HepG2 (cell line): Measurements from ENCODE around the gene CCNG1. TPM values are rescaled to one million over a fixed set of nuclear protein-coding genes. Genes with fewer than 3 reads are reported as not detected.

ENCODE experiments used
- ATF5 ChIP-seq: sonication (generic); formaldehyde crosslinking; IDR thresholded peaks from 2 replicates; pipeline ENCODE4 v1.4.0; 2020; ENCODE audit warnings: mild to moderate bottlenecking, low read depth, missing genetic modification reagents
- ELF4 ChIP-seq: sonication (generic); formaldehyde crosslinking; IDR thresholded peaks from 2 replicates; pipeline ENCODE4 v1.5.0; 2020; ENCODE audit warnings: missing genetic modification reagents, mild to moderate bottlenecking, moderate library complexity, borderline replicate concordance
- GPBP1L1 ChIP-seq: sonication (generic); formaldehyde crosslinking; IDR thresholded peaks from 2 replicates; pipeline ENCODE4 v1.5.0; 2020; ENCODE audit warnings: mild to moderate bottlenecking, missing genetic modification reagents
- HNRNPL ChIP-seq: fragments of 200-400 bp; formaldehyde crosslinking; IDR thresholded peaks from 2 replicates; pipeline ENCODE4 v1.6.1; 2017; ENCODE audit warnings: mild to moderate bottlenecking, low read depth, low read length
- HNRNPUL1 ChIP-seq: fragments of 200-400 bp; formaldehyde crosslinking; IDR thresholded peaks from 2 replicates; pipeline ENCODE4 v1.6.1; 2017; ENCODE audit warnings: low read depth, mild to moderate bottlenecking, low read length, moderate library complexity
- NR3C1 ChIP-seq: sonication (generic); formaldehyde crosslinking; IDR thresholded peaks from 2 replicates; pipeline ENCODE4 v1.4.0; 2020; ENCODE audit warnings: missing genetic modification reagents
- SP1 ChIP-seq, 2 experiments: fragments of 450-650 bp in 1 of 2; sonication (generic) in 1 of 2; formaldehyde crosslinking in 1 of 2; IDR thresholded peaks; 2 replicates each; pipeline versions ENCODE4 v1.4.0 to v1.6.1; 2016 to 2020; ENCODE audit warnings: missing genetic modification reagents in 1 of 2
- SRSF1 ChIP-seq: fragments of 200-400 bp; formaldehyde crosslinking; optimal IDR thresholded peaks from 2 replicates; pipeline ENCODE3; 2017; ENCODE audit warnings: mild to moderate bottlenecking, low read depth, low read length, moderate library complexity
- TBX3 ChIP-seq: fragments of 450-650 bp; IDR thresholded peaks from 2 replicates; pipeline ENCODE4 v1.6.1; 2017; ENCODE audit warnings: antibody characterized with exemption, mild to moderate bottlenecking, inconsistent platforms, borderline replicate concordance
- ZBTB4 ChIP-seq: sonication (generic); formaldehyde crosslinking; IDR thresholded peaks from 2 replicates; pipeline ENCODE4 v1.4.0; 2020; ENCODE audit warnings: missing genetic modification reagents, mild to moderate bottlenecking, borderline replicate concordance
- ZBTB7A ChIP-seq: sonication (generic); formaldehyde crosslinking; IDR thresholded peaks from 2 replicates; pipeline ENCODE4 v1.8.0; 2022; ENCODE audit warnings: mild to moderate bottlenecking, missing genetic modification reagents
- ZNF18 ChIP-seq: sonication (generic); formaldehyde crosslinking; IDR thresholded peaks from 2 replicates; pipeline ENCODE4 v1.8.0; 2022; ENCODE audit warnings: mild to moderate bottlenecking, missing genetic modification reagents; ENCODE audit not compliant: insufficient replicate concordance
- ZNF207 ChIP-seq: fragments of 450-650 bp; IDR thresholded peaks from 2 replicates; pipeline ENCODE4 v1.6.1; 2016; ENCODE audit warnings: antibody characterized with exemption, borderline replicate concordance
- ZNF235 ChIP-seq: sonication (generic); formaldehyde crosslinking; IDR thresholded peaks from 2 replicates; pipeline ENCODE4 v1.8.1; 2023; ENCODE audit warnings: mild to moderate bottlenecking, missing genetic modification reagents, borderline replicate concordance
- ZNF337 ChIP-seq: sonication (generic); formaldehyde crosslinking; IDR thresholded peaks from 2 replicates; pipeline ENCODE4 v1.5.1; 2020; ENCODE audit warnings: missing genetic modification reagents, low read depth, mild to moderate bottlenecking, borderline replicate concordance
- ZNF501 ChIP-seq: sonication (generic); formaldehyde crosslinking; IDR thresholded peaks from 2 replicates; pipeline ENCODE4 v1.5.1; 2020; ENCODE audit warnings: mild to moderate bottlenecking, moderate library complexity, missing genetic modification reagents
- ZNF569 ChIP-seq: sonication (generic); formaldehyde crosslinking; IDR thresholded peaks from 2 replicates; pipeline ENCODE4 v1.5.0; 2020; ENCODE audit warnings: mild to moderate bottlenecking, missing genetic modification reagents, moderate library complexity, borderline replicate concordance
- ZSCAN29 ChIP-seq: sonication (generic); formaldehyde crosslinking; conservative IDR thresholded peaks from 2 replicates; pipeline ENCODE4 v1.4.0; 2020; ENCODE audit warnings: mild to moderate bottlenecking, missing genetic modification reagents
- polyA plus RNA-seq, 8 experiments: library from polyadenylated mRNA; depleted of rRNA in 3 of 8; stranded (reverse) in 7 of 8; unstranded in 1 of 8; fragments of >200 nt; fragmentation: Illumina TruSeq in 4 of 8; extraction: Trizol in 4 of 8; gene quantifications; 2 replicates each; pipeline versions ENCODE4 v1.2.1 to v1.2.3, GENCODE V29; 2011 to 2016; ENCODE audit warnings: low read depth in 4 of 8, missing spikeins in 1 of 8, mixed read lengths in 1 of 8; ENCODE audit not compliant: insufficient read depth in 1 of 8
- total RNA-seq, 5 experiments: library from RNA; depleted of rRNA; stranded (reverse); fragments of >200 nt; fragmentation: Illumina TruSeq; extraction: Trizol; gene quantifications; 2 replicates each; pipeline ENCODE4 v1.2.3, GENCODE V29; 2016; ENCODE audit warnings: low read depth in 1 of 5
- TF ChIP-seq, protein P1 (sequence below): sonication (generic); formaldehyde crosslinking; IDR thresholded peaks from 2 replicates; pipeline ENCODE4 v1.5.0; 2020; ENCODE audit warnings: mild to moderate bottlenecking, missing genetic modification reagents, moderate library complexity

The CCNG1 gene
- total and polyA plus RNA-seq, 2 of the 13 experiments (the other 11 are each of a cell fraction or from before 2014, with no cell fraction given) = 181 to 353 TPM

DNA sequence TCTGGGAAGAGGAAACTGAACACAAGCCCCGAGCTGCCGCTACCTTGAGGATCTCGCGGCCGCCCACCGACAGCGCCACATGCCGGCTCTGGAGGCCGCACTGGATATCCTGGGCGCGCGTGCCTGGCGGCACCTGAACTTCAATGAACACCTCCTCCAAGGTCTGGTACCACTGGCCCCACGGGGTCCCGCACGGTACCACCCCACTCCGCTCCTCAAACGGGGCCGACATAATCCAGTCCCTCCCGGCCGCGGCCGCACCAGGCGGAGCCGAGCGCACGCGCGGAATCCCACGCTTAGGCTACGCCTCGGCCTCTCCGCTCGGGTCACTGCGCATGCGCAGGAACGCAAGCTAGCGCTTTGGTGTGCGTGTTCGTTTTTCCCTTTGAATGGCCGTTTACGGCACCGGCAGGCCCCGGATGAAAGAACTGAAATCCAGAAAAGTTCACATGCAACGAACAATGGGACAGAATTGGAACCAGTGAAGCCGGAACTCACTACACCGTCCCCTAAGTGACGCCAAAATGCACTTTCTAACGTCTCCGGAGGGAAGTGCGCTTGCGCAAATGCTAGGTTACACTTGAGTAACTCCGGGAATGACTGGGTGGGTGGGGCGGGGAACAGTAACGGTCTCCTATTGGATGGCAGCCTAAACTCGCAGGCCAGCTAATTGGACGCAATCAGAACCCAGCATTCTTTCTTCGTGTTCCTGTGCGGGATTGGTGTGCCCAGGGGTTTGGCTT, 22.6 kb downstream of the CCNG1 start, which contains the start of gene NUDCD2 (continued):
- TF ChIP-seq ATF5 (CRISPR knock-in tag) (no peak), TBX3 (no peak), GPBP1L1 (CRISPR knock-in tag) (no peak), ZNF337 (peak; percentile 48; the same call in 1 of the 2 replicates), SRSF1 (no peak), HNRNPUL1 (no peak), ZSCAN29 (CRISPR knock-in tag) (no peak), HNRNPL (0 out of 2 replicates have a peak, but pooled peaks have one; percentile 33), ZBTB7A (CRISPR knock-in tag) (no peak), ZNF18 (CRISPR knock-in tag) (peak; percentile 85), ZNF569 (no peak), ELF4 (CRISPR knock-in tag) (no peak), NR3C1 (CRISPR knock-in tag) (no peak), ZBTB4 (CRISPR knock-in tag) (peak; percentile 52; the same call in 1 of the 2 replicates), ZNF501 (CRISPR knock-in tag) (peak; percentile 92), SP1 (IDR thresholded peaks at IDR 0.05) (no peak), SP1 (CRISPR knock-in tag; IDR thresholded peaks at IDR 0.05) (0 out of 2 replicates have a peak, but pooled peaks have one; percentile 23), ZNF207 (no peak), ZNF235 (CRISPR knock-in tag) (no peak)
- TF ChIP-seq, protein P1, sequence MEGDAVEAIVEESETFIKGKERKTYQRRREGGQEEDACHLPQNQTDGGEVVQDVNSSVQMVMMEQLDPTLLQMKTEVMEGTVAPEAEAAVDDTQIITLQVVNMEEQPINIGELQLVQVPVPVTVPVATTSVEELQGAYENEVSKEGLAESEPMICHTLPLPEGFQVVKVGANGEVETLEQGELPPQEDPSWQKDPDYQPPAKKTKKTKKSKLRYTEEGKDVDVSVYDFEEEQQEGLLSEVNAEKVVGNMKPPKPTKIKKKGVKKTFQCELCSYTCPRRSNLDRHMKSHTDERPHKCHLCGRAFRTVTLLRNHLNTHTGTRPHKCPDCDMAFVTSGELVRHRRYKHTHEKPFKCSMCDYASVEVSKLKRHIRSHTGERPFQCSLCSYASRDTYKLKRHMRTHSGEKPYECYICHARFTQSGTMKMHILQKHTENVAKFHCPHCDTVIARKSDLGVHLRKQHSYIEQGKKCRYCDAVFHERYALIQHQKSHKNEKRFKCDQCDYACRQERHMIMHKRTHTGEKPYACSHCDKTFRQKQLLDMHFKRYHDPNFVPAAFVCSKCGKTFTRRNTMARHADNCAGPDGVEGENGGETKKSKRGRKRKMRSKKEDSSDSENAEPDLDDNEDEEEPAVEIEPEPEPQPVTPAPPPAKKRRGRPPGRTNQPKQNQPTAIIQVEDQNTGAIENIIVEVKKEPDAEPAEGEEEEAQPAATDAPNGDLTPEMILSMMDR (CRISPR knock-in tag) = peak; percentile 59
